GM12878 (cell line): Measurements from ENCODE around the gene TLX1. TPM values are rescaled to one million over a fixed set of nuclear protein-coding genes. Genes with fewer than 3 reads are reported as not detected.

Source experiments
- ATAC-seq: fragments of 200-7000 bp; cut with Tn5 transposase; 3 replicates; pipeline ENCODE4 v1.9.1; 2020; ENCODE audit warnings: mild to moderate bottlenecking, moderate library complexity
- BruUV-seq: library from RNA; stranded (reverse); fragments of 400-500 nt; replicated peaks from 2 replicates; lab custom pipeline; 2021; lab: Mats Ljungman, UMichigan
- CTCF ChIA-PET: fragments of 300-600 bp; sonication (Branson Sonifier 250); formaldehyde crosslinking; extraction: SDS; loops from one replicate; lab custom pipeline; 2021; ENCODE audit warnings: inconsistent platforms; lab: Yijun Ruan, JAX
- POLR2A ChIA-PET: fragments of 350-600 bp; formaldehyde crosslinking; extraction: SDS; loops from one replicate; lab custom pipeline; 2021; ENCODE audit warnings: inconsistent platforms; lab: Charles Lee
- RAD21 ChIA-PET: fragments of 300-600 bp; sonication (Branson Sonifier 250); formaldehyde crosslinking; loops from one replicate; lab custom pipeline; 2023; ENCODE audit warnings: antibody characterized with exemption; ENCODE audit not compliant: unreplicated experiment; lab: Charles Lee
- SMC1A ChIA-PET: fragments of 300-600 bp; sonication (Branson Sonifier 250); formaldehyde crosslinking; loops from one replicate; lab custom pipeline; 2023; ENCODE audit not compliant: unreplicated experiment, uncharacterized antibody; lab: Charles Lee
- DNase-seq: peaks from one replicate; pipeline ENCODE4 v3.0.0-alpha.2; 2011; ENCODE audit warnings: low read depth, low spot score
- FAIRE-seq: peaks from 3 replicates; lab custom pipeline; 2011; peaks lifted over from hg19 to GRCh38; lab: Jason Lieb, UNC
- H2AFZ ChIP-seq: 2 replicates; pipeline ENCODE4 v1.6.0; 2011; ENCODE audit warnings: low read depth, low read length, control low read depth; ENCODE audit not compliant: control insufficient read depth
- H3K27ac ChIP-seq: 2 replicates; pipeline ENCODE4 v1.5.1; 2011; ENCODE audit warnings: control low read depth; ENCODE audit not compliant: control insufficient read depth, insufficient read depth
- H3K27me3 ChIP-seq, 2 experiments: replicated peaks in 1 of 2; 2 replicates each; pipeline versions ENCODE4 v1.6.0 to v1.6.1; 2011; ENCODE audit warnings: low read length in 1 of 2; ENCODE audit not compliant: control insufficient read depth in 2 of 2, insufficient read depth in 2 of 2
- H3K36me3 ChIP-seq, 2 experiments: 2 replicates each; pipeline ENCODE4 v1.5.1; 2011; ENCODE audit warnings: low read length in 1 of 2; ENCODE audit not compliant: control insufficient read depth in 2 of 2, insufficient read depth in 2 of 2
- H3K4me1 ChIP-seq: 2 replicates; pipeline ENCODE4 v1.6.1; 2011; ENCODE audit warnings: mild to moderate bottlenecking, low read length, moderate library complexity, mixed read lengths; ENCODE audit not compliant: control insufficient read depth, insufficient read depth
- H3K4me2 ChIP-seq: 2 replicates; pipeline ENCODE4 v1.6.0; 2011; ENCODE audit warnings: control low read depth; ENCODE audit not compliant: control insufficient read depth, insufficient read depth
- H3K4me3 ChIP-seq: fragments of 200-600 bp; sonication (generic); 2 replicates; pipeline ENCODE4 v1.5.1; 2016
- H3K79me2 ChIP-seq: 2 replicates; pipeline ENCODE4 v1.6.0; 2011; ENCODE audit warnings: low read length; ENCODE audit not compliant: control insufficient read depth, insufficient read depth
- H3K9ac ChIP-seq: 2 replicates; pipeline ENCODE4 v1.8.0; 2011; ENCODE audit warnings: low read length, control low read depth, mixed read lengths; ENCODE audit not compliant: control insufficient read depth, insufficient read depth
- H3K9me3 ChIP-seq: replicated peaks from 3 replicates; pipeline ENCODE4 v1.5.1; 2011; ENCODE audit warnings: mild to moderate bottlenecking, low read length; ENCODE audit not compliant: control insufficient read depth, insufficient read depth
- H4K20me1 ChIP-seq: 2 replicates; pipeline ENCODE4 v1.6.0; 2011; ENCODE audit not compliant: control insufficient read depth, insufficient read depth
- CHD1 ChIP-seq: IDR thresholded peaks from 2 replicates; pipeline ENCODE4 v1.6.1; 2012; ENCODE audit warnings: low read depth, low read length, improper control_type of control experiment
- E2F4 ChIP-seq: IDR thresholded peaks from 2 replicates; pipeline ENCODE4 v1.6.1; 2012; ENCODE audit warnings: low read depth, low read length, improper control_type of control experiment
- IRF4 ChIP-seq: IDR thresholded peaks from 2 replicates; pipeline ENCODE4 v1.6.1; 2011; ENCODE audit warnings: low read depth, low read length
- IRF5 ChIP-seq: fragments of 450-650 bp; IDR thresholded peaks from 2 replicates; pipeline ENCODE4 v1.6.1; 2017; ENCODE audit warnings: borderline replicate concordance
- MLLT1 ChIP-seq: fragments of 450-650 bp; IDR thresholded peaks from 2 replicates; pipeline ENCODE4 v1.6.1; 2016; ENCODE audit warnings: mild to moderate bottlenecking
- NFIC ChIP-seq: IDR thresholded peaks from 2 replicates; pipeline ENCODE4 v1.6.1; 2012; ENCODE audit warnings: low read depth, mild to moderate bottlenecking, inconsistent platforms, low read length, moderate library complexity
- SKIL ChIP-seq: fragments of 450-650 bp; IDR thresholded peaks from 2 replicates; pipeline ENCODE4 v1.6.1; 2017; ENCODE audit warnings: mild to moderate bottlenecking, low read depth, inconsistent platforms; ENCODE audit not compliant: poor library complexity, severe bottlenecking
- SP1 ChIP-seq: IDR thresholded peaks from one replicate; pipeline ENCODE4 v1.6.1; 2011; ENCODE audit warnings: low read depth, low read length
- SUZ12 ChIP-seq: fragments of 200-600 bp; sonication (generic); IDR thresholded peaks from one replicate; pipeline ENCODE4 v1.6.1; 2018; ENCODE audit warnings: antibody characterized with exemption, mild to moderate bottlenecking; ENCODE audit not compliant: unreplicated experiment
- TAF1 ChIP-seq: IDR thresholded peaks from 2 replicates; pipeline ENCODE4 v1.6.1; 2011; ENCODE audit warnings: mild to moderate bottlenecking, low read depth, low read length, borderline replicate concordance
- WRNIP1 ChIP-seq: IDR thresholded peaks from 2 replicates; pipeline ENCODE4 v1.6.1; 2011; ENCODE audit warnings: low read depth, low read length, improper control_type of control experiment, borderline replicate concordance
- ZNF622 ChIP-seq: fragments of 450-650 bp; IDR thresholded peaks from 2 replicates; pipeline ENCODE4 v1.6.1; 2017; ENCODE audit warnings: mild to moderate bottlenecking, inconsistent platforms
- WGBS: methylation state at CpG from one replicate; pipeline ENCODE4 v1.1.6; 2016; ENCODE audit warnings: low lambda C conversion rate; ENCODE audit not compliant: insufficient replicate concordance, insufficient coverage; ENCODE audit errors: missing lambda C conversion rate; 5-methylcytosine and 5-hydroxymethylcytosine counted together
- in situ Hi-C: fragments of 300-500 bp; cut with MboI; formaldehyde crosslinking; loops from 9 replicates; pipeline ENCODE4 v1.14.3; 2018; ENCODE audit warnings: mixed read lengths
- intact Hi-C: fragments of 100-400 bp; cut with micrococcal nuclease; formaldehyde crosslinking; loops from one replicate; pipeline ENCODE4 v1.14.2; 2022; ENCODE audit not compliant: unreplicated experiment
- polyA plus RNA-seq, 11 experiments: library from polyadenylated mRNA; depleted of rRNA in 4 of 11; unstranded in 6 of 11; stranded (reverse) in 5 of 11; fragments of >200 nt; fragmentation: Nextera tagmentation in 4 of 11; fragmentation: Illumina TruSeq in 1 of 11; extraction: Ambion mirVana in 4 of 11; extraction: Trizol in 1 of 11; gene quantifications; 1 replicate in 1 of 11; 2 replicates in 10 of 11; pipeline versions ENCODE4 v1.2.1 to v1.2.3, GENCODE V29; 2011 to 2016; ENCODE audit warnings: inconsistent platforms in 2 of 11, missing spikeins in 2 of 11, low read depth in 1 of 11
- total RNA-seq, 4 experiments: library from RNA; depleted of rRNA in 3 of 4; stranded (reverse); fragments of >200 nt in 3 of 4; fragmentation: Illumina TruSeq in 1 of 4; extraction: Trizol in 1 of 4; gene quantifications; 2 replicates each; pipeline versions ENCODE4 v1.2.1 to v1.2.3, GENCODE V29; 2013 to 2021

The TLX1 gene
- total and polyA plus RNA-seq, 10 of the 15 experiments (the other 5 are each of a cell fraction or from before 2014, with no cell fraction given), result not detected

GRCh38 chr10:101155896-101156295, 24.8 kb downstream of the TLX1 start (continued):
- no peak for TF ChIP-seq SKIL
- TF ChIP-seq IRF4, result no peak
- no peak for TF ChIP-seq SP1

- no peak overlapping the region for H3K4me2 ChIP-seq
- peaks cover 6% of the 10 kb centered on the region for H3K4me1 ChIP-seq
- no peaks in the 10 kb centered on the region for H3K79me2 ChIP-seq
- intact Hi-C loops, result no loop called here
- H2AFZ ChIP-seq, result no peak overlapping the region
- peaks cover 1% of the 10 kb centered on the region in 2 experiments; a peak in 3 of 4 replicates for H3K27me3 ChIP-seq
- ChIA-PET SMC1A (no interaction called here), POLR2A (no interaction called here), CTCF (interaction anchor here (1.2 to 4.8 kb wide), 4 partner anchors 16 to 413 kb away, joined by 3 to 25 read pairs (median 5); no protein-coding TSS in a partner anchor), RAD21 (no interaction called here)
- no TSS peak for BruUV-seq
- no peak overlapping the region for H3K4me3 ChIP-seq
- H3K9me3 ChIP-seq, result no peaks in the 10 kb centered on the region
- H3K27ac ChIP-seq, result no peak overlapping the region
- H3K36me3 ChIP-seq, result no peaks in the 10 kb centered on the region
- TF ChIP-seq IRF5 (no peak), MLLT1 (no peak), CHD1 (no peak), NFIC (no peak), WRNIP1 (no peak), TAF1 (no peak), ZNF622 (no peak), E2F4 (no peak), SUZ12 (no peak)
- ATAC-seq, result no peak
- in situ Hi-C loops, result no loop called here
- no peak for DNase-seq
- no peak for FAIRE-seq
- WGBS, result 27% methylated on average over 6 of the region's 6 CpGs
- no peak overlapping the region for H3K9ac ChIP-seq
- no peaks in the 10 kb centered on the region; the same call in 1 of the 2 replicates for H4K20me1 ChIP-seq
These were observed 26.8 kb downstream of the TLX1 start for GRCh38 chr10:101157756-101158458.
